RWPE1 (cell line): Measurements from ENCODE around the gene GALNTL6.

Source experiments
- CTCF ChIA-PET: fragments of 350-600 bp; sonication (Branson Sonifier 250); formaldehyde crosslinking; extraction: SDS; loops from one replicate; lab custom pipeline; 2021; lab: Yijun Ruan, JAX
- POLR2A ChIA-PET: fragments of 400-600 bp; formaldehyde crosslinking; extraction: SDS; loops from one replicate; lab custom pipeline; 2020; ENCODE audit warnings: antibody characterized with exemption; ENCODE audit not compliant: low non-redundant PET; lab: Yijun Ruan, JAX
- DNase-seq: peaks from one replicate; pipeline ENCODE4 v3.0.0; 2012; ENCODE audit warnings: low spot score
- H3K27ac ChIP-seq: fragments of 450-650 bp; 2 replicates; pipeline ENCODE4 v1.5.1; 2017
- CTCF ChIP-seq: fragments of 450-650 bp; conservative IDR thresholded peaks from 2 replicates; pipeline ENCODE4 v1.5.1; 2017; ENCODE audit warnings: low read depth, mild to moderate bottlenecking

The GALNTL6 gene

GRCh38 chr4:172168888-172169287, 355.7 kb downstream of the GALNTL6 start:
- POLR2A ChIA-PET: no interaction called here
- CTCF ChIA-PET: no interaction called here
- TF ChIP-seq CTCF: no peak
- no peak overlapping the region for H3K27ac ChIP-seq
- DNase-seq: no peak

GRCh38 chr4:172169871-172170270, 356.7 kb downstream of the GALNTL6 start:
- ChIA-PET CTCF (interaction anchor here (0.6 kb wide), 1 partner anchor 48 kb away, joined by 4 read pairs; no protein-coding TSS in a partner anchor), POLR2A (no interaction called here)
- DNase-seq: no peak
- no peak overlapping the region for H3K27ac ChIP-seq
- TF ChIP-seq CTCF: no peak

GRCh38 chr4:172173206-172173605, 360.0 kb downstream of the GALNTL6 start:
- DNase-seq: no peak
- no peak overlapping the region for H3K27ac ChIP-seq
- ChIA-PET POLR2A (no interaction called here), CTCF (no interaction called here)
- TF ChIP-seq CTCF: no peak

- POLR2A ChIA-PET: no interaction called here
- H3K27ac ChIP-seq: no peak overlapping the region
- DNase-seq: no peak
- CTCF ChIA-PET: no interaction called here
- no peak for TF ChIP-seq CTCF
Measured at GRCh38 chr4:172177382-172177781, 364.2 kb downstream of the GALNTL6 start.

- H3K27ac ChIP-seq: no peak overlapping the region
- DNase-seq: no peak
- CTCF ChIA-PET: no interaction called here
Measured at GRCh38 chr4:172188248-172188988, 375.2 kb downstream of the GALNTL6 start.

GRCh38 chr4:172202480-172203076, 389.4 kb downstream of the GALNTL6 start:
- ChIA-PET CTCF (interaction anchor here (0.6 to 1.1 kb wide), 3 partner anchors 13 to 1212 kb away, joined by 3 read pairs; no protein-coding TSS in a partner anchor), POLR2A (no interaction called here)
- H3K27ac ChIP-seq: no peak overlapping the region
- peak; percentile 53 for DNase-seq
- TF ChIP-seq CTCF: peak; percentile 71

More at GRCh38 chr4:172188248-172188988, 375.2 kb downstream of the GALNTL6 start:
- no peak for TF ChIP-seq CTCF
- POLR2A ChIA-PET: no interaction called here
